Measurements from ENCODE around the gene CCDC178.

The CCDC178 gene

GRCh38 chr18:33270297-33270696 lies 170.2 kb downstream of the CCDC178 start:
- Histone ChIP-seq H3K27me3 (ENCODE audit: insufficient read depth, low read length) (no peaks in the 10 kb centered on the region), H3K4me1 (ENCODE audit: insufficient read depth, low read length, severe bottlenecking) (no peaks in the 10 kb centered on the region), H3K36me3 (ENCODE audit: insufficient read depth, low read length) (no peaks in the 10 kb centered on the region), H3K9me2 (ENCODE audit: low read depth, low read length) (no peaks in the 10 kb centered on the region), H3K9ac (ENCODE audit: low read length) (no peak overlapping the region), H3K9me3 (ENCODE audit: low read length) (no peaks in the 10 kb centered on the region), H3K4me2 (ENCODE audit: low read length) (no peak overlapping the region), H4K20me1 (ENCODE audit: insufficient read depth, low read length) (no peaks in the 10 kb centered on the region), H2AFZ (ENCODE audit: low read length) (no peak overlapping the region), H3F3A (ENCODE audit: insufficient read depth, low read length) (no peaks in the 10 kb centered on the region), H3K79me2 (ENCODE audit: insufficient read depth, low read length) (no peaks in the 10 kb centered on the region), H3K4me3 (ENCODE audit: low read depth, low read length, poor library complexity, severe bottlenecking) (no peak overlapping the region), H3K27ac (ENCODE audit: low read depth, low read length, poor library complexity, severe bottlenecking) (no peak overlapping the region)
- TF ChIP-seq EZH2 (IDR thresholded peaks at IDR 0.05; ENCODE audit: borderline replicate concordance, low read length): no peak
- no peak for TF ChIP-seq CTCF (IDR thresholded peaks at IDR 0.05; ENCODE audit: low read length)

GRCh38 chr18:33269223-33269622 lies 171.3 kb downstream of the CCDC178 start:
- Histone ChIP-seq H3K9me2 (ENCODE audit: low read depth, low read length) (no peaks in the 10 kb centered on the region), H4K20me1 (ENCODE audit: insufficient read depth, low read length) (no peaks in the 10 kb centered on the region), H3K36me3 (ENCODE audit: insufficient read depth, low read length) (no peaks in the 10 kb centered on the region), H3K4me2 (ENCODE audit: low read length) (no peak overlapping the region), H3K27ac (ENCODE audit: low read depth, low read length, poor library complexity, severe bottlenecking) (no peak overlapping the region), H3K9me3 (ENCODE audit: low read length) (no peaks in the 10 kb centered on the region), H3K4me1 (ENCODE audit: insufficient read depth, low read length, severe bottlenecking) (no peaks in the 10 kb centered on the region), H3K79me2 (ENCODE audit: insufficient read depth, low read length) (no peaks in the 10 kb centered on the region), H3K9ac (ENCODE audit: low read length) (no peak overlapping the region), H3K4me3 (ENCODE audit: low read depth, low read length, poor library complexity, severe bottlenecking) (no peak overlapping the region), H2AFZ (ENCODE audit: low read length) (no peak overlapping the region), H3F3A (ENCODE audit: insufficient read depth, low read length) (no peaks in the 10 kb centered on the region), H3K27me3 (ENCODE audit: insufficient read depth, low read length) (no peaks in the 10 kb centered on the region)
- TF ChIP-seq EZH2 (IDR thresholded peaks at IDR 0.05; ENCODE audit: borderline replicate concordance, low read length) (no peak), CTCF (IDR thresholded peaks at IDR 0.05; ENCODE audit: low read length) (no peak)

GRCh38 chr18:33264566-33264965 lies 176.0 kb downstream of the CCDC178 start:
- no peaks in the 10 kb centered on the region for H3K79me2 ChIP-seq (ENCODE audit: insufficient read depth, low read length)
- H3K4me2 ChIP-seq (ENCODE audit: low read length): no peak overlapping the region
- no peak overlapping the region for H3K27ac ChIP-seq (ENCODE audit: low read depth, low read length, poor library complexity, severe bottlenecking)
- no peaks in the 10 kb centered on the region for H3K4me1 ChIP-seq (ENCODE audit: insufficient read depth, low read length, severe bottlenecking)
- H3F3A ChIP-seq (ENCODE audit: insufficient read depth, low read length): no peaks in the 10 kb centered on the region
- no peaks in the 10 kb centered on the region for H3K36me3 ChIP-seq (ENCODE audit: insufficient read depth, low read length)
- no peak overlapping the region for H3K4me3 ChIP-seq (ENCODE audit: low read depth, low read length, poor library complexity, severe bottlenecking)
- no peaks in the 10 kb centered on the region for H3K9me2 ChIP-seq (ENCODE audit: low read depth, low read length)
- no peaks in the 10 kb centered on the region for H4K20me1 ChIP-seq (ENCODE audit: insufficient read depth, low read length)
- TF ChIP-seq EZH2 (IDR thresholded peaks at IDR 0.05; ENCODE audit: borderline replicate concordance, low read length): no peak
- TF ChIP-seq CTCF (IDR thresholded peaks at IDR 0.05; ENCODE audit: low read length): no peak
- H3K27me3 ChIP-seq (ENCODE audit: insufficient read depth, low read length): no peaks in the 10 kb centered on the region
- no peak overlapping the region for H2AFZ ChIP-seq (ENCODE audit: low read length)
- H3K9me3 ChIP-seq (ENCODE audit: low read length): no peaks in the 10 kb centered on the region
- no peak overlapping the region for H3K9ac ChIP-seq (ENCODE audit: low read length)
